ENCODE results near the gene TAGAP. TPM values are rescaled to one million over a fixed set of nuclear protein-coding genes. Genes with fewer than 3 reads are reported as not detected.

TAGAP gene
- total RNA-seq: 9.2 TPM

- H3K27me3 ChIP-seq: no peaks in the 10 kb centered on the region
- no peaks in the 10 kb centered on the region for H3K9me3 ChIP-seq
- TF ChIP-seq CTCF (IDR thresholded peaks at IDR 0.05): no peak
- peak within 1 kb of the TSS; percentile 19 to 29 for H3K4me3 ChIP-seq
- DNase-seq (ENCODE audit: low spot score in 2 of 2): peak; percentile 43 to 86
- no peak within 1 kb of the TSS for H3K27ac ChIP-seq
- intact Hi-C loops (cut with DNase I): no loop called here
- no peaks in the 10 kb centered on the region for H3K36me3 ChIP-seq
- H3K4me1 ChIP-seq: no peaks in the 10 kb centered on the region
These were observed at the start of gene TAGAP for GRCh38 chr6:159044899-159045727. Gene TAGAP (minus strand): TSS chr6:159044991. CDS start chr6:159044146, 845 bp downstream.

GRCh38 chr6:159093609-159094443 is 49.0 kb upstream of the TAGAP start:
- DNase-seq (ENCODE audit: low spot score in 2 of 2): no peak
- Histone ChIP-seq H3K9me3 (no peaks in the 10 kb centered on the region), H3K36me3 (no peaks in the 10 kb centered on the region), H3K4me3 (no peak overlapping the region), H3K27ac (no peak overlapping the region), H3K27me3 (no peaks in the 10 kb centered on the region), H3K4me1 (no peaks in the 10 kb centered on the region)
- TF ChIP-seq CTCF (IDR thresholded peaks at IDR 0.05): no peak
- intact Hi-C loops (cut with DNase I): no loop called here

GRCh38 chr6:159092631-159093030 is 47.8 kb upstream of the TAGAP start:
- H3K4me3 ChIP-seq: no peak overlapping the region
- no peak for TF ChIP-seq CTCF (IDR thresholded peaks at IDR 0.05)
- no peaks in the 10 kb centered on the region for H3K4me1 ChIP-seq
- intact Hi-C loops (cut with DNase I): no loop called here
- H3K27me3 ChIP-seq: no peaks in the 10 kb centered on the region
- H3K36me3 ChIP-seq: no peaks in the 10 kb centered on the region
- no peak for DNase-seq (ENCODE audit: low spot score in 2 of 2)
- H3K9me3 ChIP-seq: no peaks in the 10 kb centered on the region
- no peak overlapping the region for H3K27ac ChIP-seq

- Histone ChIP-seq H3K4me1 (no peaks in the 10 kb centered on the region), H3K27ac (no peak overlapping the region)
- intact Hi-C loops (cut with DNase I): no loop called here
These were observed 46.0 kb upstream of the TAGAP start for GRCh38 chr6:159090530-159091480.

More at GRCh38 chr6:159090530-159091480, 46.0 kb upstream of the TAGAP start:
- TF ChIP-seq CTCF (IDR thresholded peaks at IDR 0.05): no peak
- H3K4me3 ChIP-seq: no peak overlapping the region
- H3K27me3 ChIP-seq: no peaks in the 10 kb centered on the region
- DNase-seq (ENCODE audit: low spot score in 2 of 2): no peak
- no peaks in the 10 kb centered on the region for H3K36me3 ChIP-seq
- no peaks in the 10 kb centered on the region for H3K9me3 ChIP-seq

Measured in ascending aorta (tissue), 2 donors.